Parathyroid adenoma (tissue), 2 donors: Measurements from ENCODE around the gene HIP1.
"Not testable (repeated sequence)": the region's sequence is repeated elsewhere in the genome, so short reads cannot be mapped to it uniquely, and the experiment has no call there.

ENCODE experiments used
- H2AFZ ChIP-seq: fragments of 300-600 bp; sonication (generic); one replicate; pipeline ENCODE4 v1.7.0; 2017; ENCODE audit warnings: antibody characterized with exemption, mild to moderate bottlenecking
- H3K27ac ChIP-seq: fragments of 300-600 bp; sonication (generic); one replicate; pipeline ENCODE4 v1.7.0; 2017
- H3K27me3 ChIP-seq: fragments of 300-600 bp; sonication (generic); one replicate; pipeline ENCODE4 v1.7.0; 2017; ENCODE audit warnings: low read length; ENCODE audit not compliant: control insufficient read depth, insufficient read depth
- H3K36me3 ChIP-seq: fragments of 300-600 bp; sonication (generic); one replicate; pipeline ENCODE4 v1.7.0; 2017; ENCODE audit warnings: low read length; ENCODE audit not compliant: control insufficient read depth, insufficient read depth
- H3K4me1 ChIP-seq: fragments of 300-600 bp; sonication (generic); one replicate; pipeline ENCODE4 v1.7.0; 2017; ENCODE audit warnings: control low read depth
- H3K4me2 ChIP-seq: fragments of 300-600 bp; sonication (generic); one replicate; pipeline ENCODE4 v1.7.0; 2017; ENCODE audit warnings: low read length
- H3K4me3 ChIP-seq: fragments of 300-600 bp; sonication (generic); one replicate; pipeline ENCODE4 v1.7.0; 2017; ENCODE audit warnings: low read depth, low read length
- H3K79me2 ChIP-seq: fragments of 300-600 bp; sonication (generic); one replicate; pipeline ENCODE4 v1.7.0; 2017; ENCODE audit warnings: control low read depth
- H3K9ac ChIP-seq: fragments of 300-600 bp; sonication (generic); one replicate; pipeline ENCODE4 v1.7.0; 2017; ENCODE audit warnings: mild to moderate bottlenecking
- H3K9me3 ChIP-seq: fragments of 300-600 bp; sonication (generic); one replicate; pipeline ENCODE4 v1.7.0; 2017; ENCODE audit warnings: low read length; ENCODE audit not compliant: control insufficient read depth
- CTCF ChIP-seq: fragments of 300-600 bp; sonication (generic); IDR thresholded peaks from one replicate; pipeline ENCODE4 v1.7.0; 2017; ENCODE audit warnings: antibody characterized with exemption, mild to moderate bottlenecking
- donor health status: primary hyperparathyroidism.

The HIP1 gene

GRCh38 chr7:75689246-75690099, 49.3 kb downstream of the HIP1 start:
- no peak for TF ChIP-seq CTCF
- no peak overlapping the region for H3K9ac ChIP-seq
- no peak overlapping the region for H3K4me3 ChIP-seq
- H3K36me3 ChIP-seq = no peaks in the 10 kb centered on the region
- H3K27me3 ChIP-seq = no peaks in the 10 kb centered on the region
- H3K4me1 ChIP-seq = no peaks in the 10 kb centered on the region
- no peak overlapping the region for H3K27ac ChIP-seq
- H3K79me2 ChIP-seq = no peaks in the 10 kb centered on the region
- H3K4me2 ChIP-seq = no peak overlapping the region
- H2AFZ ChIP-seq = no peak overlapping the region
- H3K9me3 ChIP-seq = no peaks in the 10 kb centered on the region

- Histone ChIP-seq H3K9me3 (no peaks in the 10 kb centered on the region), H3K4me2 (no peak overlapping the region), H3K79me2 (no peaks in the 10 kb centered on the region), H3K27me3 (no peaks in the 10 kb centered on the region), H3K36me3 (no peaks in the 10 kb centered on the region), H3K4me3 (no peak overlapping the region), H3K9ac (no peak overlapping the region), H3K4me1 (no peaks in the 10 kb centered on the region), H3K27ac (no peak overlapping the region), H2AFZ (no peak overlapping the region)
- TF ChIP-seq CTCF = no peak
Observed at GRCh38 chr7:75688200-75689136, 50.3 kb downstream of the HIP1 start.

DNA sequence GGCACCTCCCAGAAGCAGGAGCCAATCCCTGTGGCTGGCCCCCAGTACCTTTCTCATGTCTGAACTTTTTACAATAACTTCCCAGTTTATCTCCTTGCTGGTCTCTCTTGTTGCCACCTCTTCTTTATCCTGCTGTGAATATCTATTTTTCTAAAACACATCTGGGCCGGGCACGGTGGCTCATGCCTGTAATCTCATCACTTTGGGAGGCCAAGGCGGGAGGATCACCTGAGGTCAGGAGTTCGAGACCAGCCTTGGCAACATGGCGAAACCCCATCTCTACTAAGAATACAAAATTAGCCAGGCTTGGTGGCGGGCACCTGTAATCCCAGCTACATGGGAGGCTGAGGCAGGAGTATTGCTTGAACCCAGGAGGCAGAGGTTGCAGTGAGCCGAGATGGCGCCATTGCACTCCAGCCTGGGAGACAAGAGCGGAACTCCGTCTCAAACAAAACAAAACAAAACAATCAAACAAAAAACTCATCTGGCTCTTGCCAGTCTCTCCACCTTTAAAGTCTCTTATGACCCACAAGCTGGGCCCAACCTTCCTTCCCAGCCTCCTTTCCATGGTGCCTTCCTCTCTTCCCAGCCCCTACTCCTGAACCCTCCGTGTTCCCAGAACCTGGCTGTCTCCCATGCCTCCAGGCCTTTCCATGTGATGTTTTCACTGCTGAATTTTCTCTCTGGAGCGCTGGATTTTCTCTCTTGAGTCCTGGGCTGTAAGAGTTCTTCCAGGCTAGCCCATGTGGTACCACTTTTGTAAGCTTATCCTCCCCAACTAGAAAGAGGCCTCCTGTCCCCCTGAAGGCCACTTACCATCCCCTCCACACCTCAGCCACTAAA, 51.3 kb downstream of the HIP1 start:
- Histone ChIP-seq H3K27me3 (no peaks in the 10 kb centered on the region), H3K4me3 (no peak overlapping the region), H3K79me2 (no peaks in the 10 kb centered on the region), H3K9ac (no peak overlapping the region), H2AFZ (no peak overlapping the region), H3K9me3 (no peaks in the 10 kb centered on the region), H3K4me1 (no peaks in the 10 kb centered on the region), H3K36me3 (no peaks in the 10 kb centered on the region), H3K27ac (no peak overlapping the region), H3K4me2 (no peak overlapping the region)
- TF ChIP-seq CTCF = no peak

DNA sequence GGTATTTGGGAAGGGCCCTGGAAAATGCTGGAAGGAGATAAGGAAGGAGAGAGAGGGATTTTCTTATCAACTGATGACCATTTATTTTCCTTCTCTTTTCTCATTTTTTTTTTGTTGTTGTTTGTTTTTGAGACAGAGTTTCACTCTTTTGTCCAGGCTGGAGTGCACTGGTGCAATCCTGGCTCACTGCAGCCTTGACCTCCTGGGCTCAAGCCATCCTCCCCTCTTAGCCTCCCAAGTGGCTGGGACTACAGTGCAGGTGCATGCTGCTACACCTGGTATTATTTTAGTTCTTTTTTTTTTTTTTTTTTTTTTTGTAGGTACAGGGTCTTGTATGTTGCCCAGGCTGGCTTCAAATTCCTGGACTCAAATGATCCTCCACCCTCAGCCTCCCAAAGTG, 52.2 kb downstream of the HIP1 start:
- TF ChIP-seq CTCF = no peak
- Histone ChIP-seq H3K36me3 (no peaks in the 10 kb centered on the region), H3K4me1 (no peaks in the 10 kb centered on the region), H3K9me3 (no peaks in the 10 kb centered on the region), H3K27ac (no peak overlapping the region), H3K4me3 (no peak overlapping the region), H3K79me2 (no peaks in the 10 kb centered on the region), H3K9ac (no peak overlapping the region), H2AFZ (no peak overlapping the region), H3K4me2 (no peak overlapping the region), H3K27me3 (no peaks in the 10 kb centered on the region)

- not testable (repeated sequence) for H3K36me3 ChIP-seq
Observed at GRCh38 chr7:75682052-75682451, 56.7 kb downstream of the HIP1 start.

More at GRCh38 chr7:75682052-75682451, 56.7 kb downstream of the HIP1 start:
- H3K9me3 ChIP-seq, H3K9ac ChIP-seq, H3K4me1 ChIP-seq, H3K27ac ChIP-seq, H3K4me3 ChIP-seq, H3K79me2 ChIP-seq, H2AFZ ChIP-seq, H3K4me2 ChIP-seq, H3K27me3 ChIP-seq: not testable (repeated sequence)
